GM21381 (cell line): ENCODE data around the gene DHCR7.

Experiments used
- ATAC-seq: cut with Tn5 transposase; IDR thresholded peaks from one replicate; pipeline ENCODE4 v1.9.1; 2021; ENCODE audit warnings: mild to moderate bottlenecking, moderate library complexity; ENCODE audit not compliant: unreplicated experiment

DHCR7 gene

GRCh38 chr11:71387784-71388636, 60.2 kb downstream of the DHCR7 start:
- ATAC-seq = no peak

GRCh38 chr11:71387200-71387599, 61.0 kb downstream of the DHCR7 start:
- no peak for ATAC-seq

GRCh38 chr11:71386202-71386601, 62.0 kb downstream of the DHCR7 start:
- ATAC-seq = no peak

DNA sequence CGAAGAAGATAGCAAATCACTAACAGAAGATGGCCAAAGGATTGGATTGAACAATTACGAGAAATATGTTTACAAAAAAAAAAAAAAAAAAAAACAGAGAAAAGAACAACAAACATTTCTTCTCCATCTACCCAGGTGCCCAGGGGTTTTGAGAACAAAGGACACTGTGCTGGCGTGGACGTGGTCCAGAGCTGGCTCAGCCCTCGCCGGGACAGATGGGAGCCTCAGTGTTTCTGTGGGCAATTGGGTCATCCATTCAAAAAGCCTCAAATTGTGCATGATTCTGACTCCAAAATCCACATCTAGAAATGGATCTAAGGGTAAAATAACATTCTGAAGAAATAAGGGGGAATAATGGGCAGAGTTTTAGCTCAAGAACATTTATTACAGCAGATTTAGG, 63.1 kb downstream of the DHCR7 start:
- ATAC-seq = no peak

GRCh38 chr11:71384561-71384960, 63.6 kb downstream of the DHCR7 start:
- no peak for ATAC-seq
